Esophagus (tissue), 2 donors: Measurements from ENCODE around the gene UBE2N. TPM values are rescaled to one million over a fixed set of nuclear protein-coding genes. Genes with fewer than 3 reads are reported as not detected.

ENCODE experiments used
- H3K27ac ChIP-seq, 2 donors: one replicate each; pipeline ENCODE4 v1.5.1; 2013; ENCODE audit warnings: low read depth in 2 of 2, mild to moderate bottlenecking in 2 of 2, inconsistent platforms in 1 of 2, low read length in 1 of 2, moderate library complexity in 1 of 2
- H3K27me3 ChIP-seq, 2 donors: one replicate each; pipeline ENCODE4 v1.6.1; 2013; ENCODE audit warnings: low read length in 2 of 2, control low read depth in 1 of 2, mild to moderate bottlenecking in 1 of 2; ENCODE audit not compliant: insufficient read depth in 2 of 2, control insufficient read depth in 1 of 2
- H3K36me3 ChIP-seq, 2 donors: one replicate each; pipeline ENCODE4 v1.6.1; 2013; ENCODE audit warnings: low read length in 1 of 2; ENCODE audit not compliant: control insufficient read depth in 2 of 2, insufficient read depth in 2 of 2
- H3K4me1 ChIP-seq, 2 donors: one replicate each; pipeline ENCODE4 v1.6.1; 2013; ENCODE audit warnings: low read length in 1 of 2; ENCODE audit not compliant: control insufficient read depth in 2 of 2, insufficient read depth in 2 of 2
- H3K4me3 ChIP-seq, 2 donors: one replicate each; pipeline ENCODE4 v1.5.1; 2013; ENCODE audit warnings: low read length in 2 of 2, mild to moderate bottlenecking in 2 of 2, low read depth in 1 of 2, moderate library complexity in 1 of 2
- H3K9me3 ChIP-seq, 2 donors: one replicate each; pipeline ENCODE4 v1.6.1; 2013; ENCODE audit warnings: mild to moderate bottlenecking in 2 of 2, low read depth in 1 of 2, low read length in 1 of 2, moderate library complexity in 1 of 2; ENCODE audit not compliant: control insufficient read depth in 2 of 2, insufficient read depth in 1 of 2
- WGBS, 2 donors: extraction: QIAGEN DNeasy Blood & Tissue Kit; methylation state at CpG; one replicate each; pipeline ENCODE4 v1.1.7; 2013; 5-methylcytosine and 5-hydroxymethylcytosine counted together
- polyA plus RNA-seq, 2 donors: library from polyadenylated mRNA; stranded (reverse); fragments of 200-250 nt; gene quantifications; one replicate each; pipeline ENCODE4 v1.2.3, GENCODE V29; 2013
- donor health status: healthy with polysubstance abuse.
- donor health status: Bipolar disorder and iron deficiency.

Gene UBE2N
- polyA plus RNA-seq: 10 to 100 TPM; 45.3 to 66.2 TPM

- H3K27me3 ChIP-seq: no peaks in the 10 kb centered on the region
- H3K4me3 ChIP-seq: peak within 1 kb of the TSS; percentile 80 to 100
- WGBS, 2 donors: 0 to 1% methylated on average over 88 to 105 of the region's 105 CpGs
- no peaks in the 10 kb centered on the region for H3K36me3 ChIP-seq
- no peaks in the 10 kb centered on the region for H3K9me3 ChIP-seq
- peaks cover 0 to 8% of the 10 kb centered on the region in 2 donors for H3K4me1 ChIP-seq
- peak within 1 kb of the TSS; percentile 93 to 98 for H3K27ac ChIP-seq
Measured at GRCh38 chr12:93441617-93442410, at the start of gene UBE2N. Gene UBE2N, minus strand, starts transcription at chr12:93441947. Its CDS starts 63 bp downstream, at chr12:93441884.

GRCh38 chr12:93484315-93484981 lies 42.7 kb upstream of the UBE2N start:
- Histone ChIP-seq H3K36me3 (peaks cover 5 to 14% of the 10 kb centered on the region in 2 donors), H3K27ac (no peak overlapping the region), H3K27me3 (no peaks in the 10 kb centered on the region), H3K9me3 (no peaks in the 10 kb centered on the region), H3K4me1 (no peaks in the 10 kb centered on the region), H3K4me3 (no peak overlapping the region)
- 69 to 73% methylated on average over 8 of the region's 8 CpGs for WGBS, 2 donors

- Histone ChIP-seq H3K9me3 (no peaks in the 10 kb centered on the region), H3K27ac (no peak overlapping the region), H3K4me3 (no peak overlapping the region), H3K36me3 (peaks cover 5 to 14% of the 10 kb centered on the region in 2 donors), H3K4me1 (no peaks in the 10 kb centered on the region), H3K27me3 (no peaks in the 10 kb centered on the region)
- whole genome bisulfite sequencing, 2 donors: 89 to 91% methylated on average over 4 of the region's 4 CpGs
Measured at GRCh38 chr12:93483151-93483807, 41.5 kb upstream of the UBE2N start.

- Histone ChIP-seq H3K36me3 (peaks cover 5 to 16% of the 10 kb centered on the region in 2 donors), H3K27ac (no peak overlapping the region), H3K4me3 (no peak overlapping the region), H3K4me1 (no peaks in the 10 kb centered on the region), H3K27me3 (no peaks in the 10 kb centered on the region), H3K9me3 (no peaks in the 10 kb centered on the region)
- WGBS, 2 donors: 97 to 100% methylated on average over 5 of the region's 5 CpGs
Measured at GRCh38 chr12:93482721-93483120, 41.0 kb upstream of the UBE2N start.

GRCh38 chr12:93476555-93476954 lies 34.8 kb upstream of the UBE2N start:
- Histone ChIP-seq H3K36me3 (peaks cover 2 to 5% of the 10 kb centered on the region in 2 donors), H3K4me1 (no peaks in the 10 kb centered on the region), H3K27ac (no peak overlapping the region), H3K9me3 (no peaks in the 10 kb centered on the region), H3K4me3 (no peak overlapping the region), H3K27me3 (no peaks in the 10 kb centered on the region)

GRCh38 chr12:93469386-93469785 lies 27.6 kb upstream of the UBE2N start:
- no peaks in the 10 kb centered on the region for H3K36me3 ChIP-seq
- H3K27ac ChIP-seq: no peak overlapping the region
- H3K9me3 ChIP-seq: no peaks in the 10 kb centered on the region
- H3K27me3 ChIP-seq: no peaks in the 10 kb centered on the region
- H3K4me1 ChIP-seq: no peaks in the 10 kb centered on the region
- no peak overlapping the region for H3K4me3 ChIP-seq

- no peaks in the 10 kb centered on the region for H3K4me1 ChIP-seq
- H3K27me3 ChIP-seq: no peaks in the 10 kb centered on the region
- peak overlapping the region; percentile 72 to 86 for H3K4me3 ChIP-seq
- H3K27ac ChIP-seq: peak overlapping the region; percentile 89 to 93
- H3K36me3 ChIP-seq: no peaks in the 10 kb centered on the region
- H3K9me3 ChIP-seq: no peaks in the 10 kb centered on the region
- WGBS, 2 donors: 6% methylated on average over 7 of the region's 7 CpGs
Measured at GRCh38 chr12:93468008-93468371, 26.2 kb upstream of the UBE2N start.

- peak within 1 kb of the TSS; percentile 89 to 93 for H3K27ac ChIP-seq
- H3K4me3 ChIP-seq: peak within 1 kb of the TSS; percentile 72 to 86
- H3K27me3 ChIP-seq: no peaks in the 10 kb centered on the region
- no peaks in the 10 kb centered on the region for H3K9me3 ChIP-seq
- H3K36me3 ChIP-seq: no peaks in the 10 kb centered on the region
- H3K4me1 ChIP-seq: no peaks in the 10 kb centered on the region
- 0 to 1% methylated on average over 36 of the region's 36 CpGs for WGBS, 2 donors
Measured at GRCh38 chr12:93467351-93468007, 25.7 kb upstream of the UBE2N start, which contains the start of gene MRPL42. Gene MRPL42, plus strand, starts transcription at chr12:93467514. Its CDS starts 1,772 bp downstream, at chr12:93469286.

- Histone ChIP-seq H3K4me3 (peak overlapping the region in 1 of 2 donors; percentile 86), H3K36me3 (no peaks in the 10 kb centered on the region)
- WGBS, 2 donors: 90 to 92% methylated on average over 9 of the region's 9 CpGs
Measured at GRCh38 chr12:93466625-93467350, 25.0 kb upstream of the UBE2N start.

More at GRCh38 chr12:93466625-93467350, 25.0 kb upstream of the UBE2N start:
- H3K27me3 ChIP-seq: no peaks in the 10 kb centered on the region
- H3K4me1 ChIP-seq: no peaks in the 10 kb centered on the region
- H3K9me3 ChIP-seq: no peaks in the 10 kb centered on the region
- H3K27ac ChIP-seq: peak overlapping the region in 1 of 2 donors; percentile 93
